ENCODE results near the gene SORBS1. TPM values are rescaled to one million over a fixed set of nuclear protein-coding genes. Genes with fewer than 3 reads are reported as not detected.

SORBS1 gene
- total RNA-seq, 1 donor from 2014 or later, result 16.1 TPM

- no peaks in the 10 kb centered on the region for H4K20me1 ChIP-seq (ENCODE audit: low read depth)
- TF ChIP-seq CTCF (IDR thresholded peaks at IDR 0.05) (no peak), EZH2phosphoT487 (IDR thresholded peaks at IDR 0.05) (no peak), EZH2 (IDR thresholded peaks at IDR 0.05) (no peak)
- no peak overlapping the region for H3K27ac Mint-ChIP-seq
- no peaks in the 10 kb centered on the region for H3K79me2 ChIP-seq (ENCODE audit: low read depth)
- no peaks in the 10 kb centered on the region for H3K36me3 ChIP-seq
- no peak overlapping the region for H2AFZ ChIP-seq (replicated peaks)
- H3K4me3 ChIP-seq, result no peak overlapping the region
- H3K27ac ChIP-seq, result no peak overlapping the region
- no peak overlapping the region for H3K4me3 Mint-ChIP-seq
- H3K4me1 Mint-ChIP-seq, result peaks cover 42% of the 10 kb centered on the region
- H3K27me3 ChIP-seq, result no peaks in the 10 kb centered on the region
- no peaks in the 10 kb centered on the region for H3F3A ChIP-seq (ENCODE audit: low read depth)
- H3K9ac ChIP-seq, result no peak overlapping the region
- H3K27me3 Mint-ChIP-seq (ENCODE audit: insufficient read depth, low read depth), result peaks cover 4% of the 10 kb centered on the region
- no peaks in the 10 kb centered on the region for H3K9me3 Mint-ChIP-seq
- peaks cover 2% of the 10 kb centered on the region for H3K36me3 Mint-ChIP-seq
- H3K9me3 ChIP-seq (ENCODE audit: low read depth), result no peaks in the 10 kb centered on the region
- no peak overlapping the region for H3K4me2 ChIP-seq
- H3K4me1 ChIP-seq, result peaks cover 6% of the 10 kb centered on the region
- no peak for DNase-seq (ENCODE audit: low spot score)
Observed at GRCh38 chr10:95458014-95458413, 103.2 kb downstream of the SORBS1 start.

DNA sequence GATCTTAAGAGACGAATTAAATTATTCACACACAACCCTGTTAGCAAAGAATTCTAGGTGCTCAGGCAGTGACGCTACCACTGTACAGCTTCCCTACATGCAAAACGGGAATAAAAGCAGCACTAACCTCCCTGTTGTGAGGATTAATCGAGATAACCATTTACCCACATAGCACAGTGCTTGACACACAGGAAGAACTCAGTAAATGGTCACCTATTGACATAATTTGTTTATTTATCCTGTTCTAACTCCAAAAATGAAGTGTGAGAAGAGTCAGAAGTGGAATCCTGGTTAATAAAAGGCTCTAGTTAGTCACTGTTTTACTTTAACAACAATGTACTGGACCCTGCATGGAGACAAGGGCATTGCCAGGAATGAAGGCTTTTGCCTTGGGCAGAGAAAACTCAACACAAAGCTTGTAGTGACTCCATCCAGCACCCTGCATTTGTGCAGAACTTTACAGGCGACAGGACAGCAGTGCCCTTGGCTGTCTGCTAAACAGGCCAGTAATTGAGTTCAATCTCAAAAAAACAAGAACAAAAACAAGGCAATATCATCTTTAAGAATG is 103.8 kb downstream of the SORBS1 start:
- Mint-ChIP-seq H3K4me3 (no peak overlapping the region), H3K27ac (no peak overlapping the region)
- no peaks in the 10 kb centered on the region for H3K79me2 ChIP-seq (ENCODE audit: low read depth)

GRCh38 chr10:95456516-95456915 is 104.7 kb downstream of the SORBS1 start:
- Histone ChIP-seq H3K36me3 (no peaks in the 10 kb centered on the region), H3K4me2 (no peak overlapping the region), H3K9me3 (ENCODE audit: low read depth) (no peaks in the 10 kb centered on the region), H3F3A (ENCODE audit: low read depth) (no peaks in the 10 kb centered on the region), H2AFZ (replicated peaks) (no peak overlapping the region), H3K9ac (no peak overlapping the region), H3K27ac (no peak overlapping the region), H3K4me3 (no peak overlapping the region), H3K27me3 (no peaks in the 10 kb centered on the region), H3K79me2 (ENCODE audit: low read depth) (no peaks in the 10 kb centered on the region), H3K4me1 (peaks cover 6% of the 10 kb centered on the region), H4K20me1 (ENCODE audit: low read depth) (no peaks in the 10 kb centered on the region)
- TF ChIP-seq CTCF (IDR thresholded peaks at IDR 0.05), result no peak
- TF ChIP-seq EZH2 (IDR thresholded peaks at IDR 0.05), result no peak
- TF ChIP-seq EZH2phosphoT487 (IDR thresholded peaks at IDR 0.05), result no peak
- DNase-seq (ENCODE audit: low spot score), result no peak
- no peak overlapping the region for H3K27ac Mint-ChIP-seq
- peaks cover 2% of the 10 kb centered on the region for H3K36me3 Mint-ChIP-seq
- H3K4me3 Mint-ChIP-seq, result no peak overlapping the region
- peaks cover 31% of the 10 kb centered on the region for H3K4me1 Mint-ChIP-seq
- H3K9me3 Mint-ChIP-seq, result no peaks in the 10 kb centered on the region
- H3K27me3 Mint-ChIP-seq (ENCODE audit: insufficient read depth, low read depth), result peaks cover 4% of the 10 kb centered on the region

More for the DNA sequence above, 103.8 kb downstream of the SORBS1 start:
- Histone ChIP-seq H2AFZ (replicated peaks) (no peak overlapping the region), H3K9me3 (ENCODE audit: low read depth) (no peaks in the 10 kb centered on the region), H3K9ac (no peak overlapping the region), H3K4me3 (no peak overlapping the region), H4K20me1 (ENCODE audit: low read depth) (no peaks in the 10 kb centered on the region), H3K4me2 (no peak overlapping the region), H3K27ac (no peak overlapping the region), H3K4me1 (peaks cover 6% of the 10 kb centered on the region), H3K27me3 (no peaks in the 10 kb centered on the region), H3K36me3 (no peaks in the 10 kb centered on the region), H3F3A (ENCODE audit: low read depth) (no peaks in the 10 kb centered on the region)
- H3K36me3 Mint-ChIP-seq, result peaks cover 2% of the 10 kb centered on the region
- no peak for TF ChIP-seq EZH2 (IDR thresholded peaks at IDR 0.05)
- peaks cover 4% of the 10 kb centered on the region for H3K27me3 Mint-ChIP-seq (ENCODE audit: insufficient read depth, low read depth)
- DNase-seq (ENCODE audit: low spot score), result no peak
- H3K9me3 Mint-ChIP-seq, result no peaks in the 10 kb centered on the region
- H3K4me1 Mint-ChIP-seq, result peaks cover 39% of the 10 kb centered on the region

- no peak overlapping the region for H3K4me3 Mint-ChIP-seq
- DNase-seq (ENCODE audit: low spot score), result no peak
- TF ChIP-seq EZH2 (IDR thresholded peaks at IDR 0.05), result no peak
- no peak for TF ChIP-seq CTCF (IDR thresholded peaks at IDR 0.05)
- TF ChIP-seq EZH2phosphoT487 (IDR thresholded peaks at IDR 0.05), result no peak
- Histone ChIP-seq H3F3A (ENCODE audit: low read depth) (no peaks in the 10 kb centered on the region), H3K79me2 (ENCODE audit: low read depth) (no peaks in the 10 kb centered on the region), H3K36me3 (no peaks in the 10 kb centered on the region), H2AFZ (replicated peaks) (no peak overlapping the region), H3K9ac (no peak overlapping the region), H3K27me3 (no peaks in the 10 kb centered on the region), H3K27ac (no peak overlapping the region), H3K9me3 (ENCODE audit: low read depth) (no peaks in the 10 kb centered on the region), H3K4me1 (peaks cover 6% of the 10 kb centered on the region), H3K4me2 (no peak overlapping the region), H4K20me1 (ENCODE audit: low read depth) (no peaks in the 10 kb centered on the region), H3K4me3 (no peak overlapping the region)
- no peak overlapping the region for H3K27ac Mint-ChIP-seq
- H3K4me1 Mint-ChIP-seq, result peaks cover 23% of the 10 kb centered on the region
- H3K36me3 Mint-ChIP-seq, result peaks cover 2% of the 10 kb centered on the region
- peaks cover 4% of the 10 kb centered on the region for H3K27me3 Mint-ChIP-seq (ENCODE audit: insufficient read depth, low read depth)
- H3K9me3 Mint-ChIP-seq, result no peaks in the 10 kb centered on the region
Observed at GRCh38 chr10:95454940-95455339, 106.2 kb downstream of the SORBS1 start.

Data from neural progenitor cell (in vitro differentiated cells).